Measurements from ENCODE around the gene TMEM94. TPM values are rescaled to one million over a fixed set of nuclear protein-coding genes. Genes with fewer than 3 reads are reported as not detected.
"Not testable (repeated sequence)": the region's sequence is repeated elsewhere in the genome, so short reads cannot be mapped to it uniquely, and the experiment has no call there.

Gene TMEM94
- total RNA-seq, 1 donor from 2014 or later = 56.6 TPM

DNA sequence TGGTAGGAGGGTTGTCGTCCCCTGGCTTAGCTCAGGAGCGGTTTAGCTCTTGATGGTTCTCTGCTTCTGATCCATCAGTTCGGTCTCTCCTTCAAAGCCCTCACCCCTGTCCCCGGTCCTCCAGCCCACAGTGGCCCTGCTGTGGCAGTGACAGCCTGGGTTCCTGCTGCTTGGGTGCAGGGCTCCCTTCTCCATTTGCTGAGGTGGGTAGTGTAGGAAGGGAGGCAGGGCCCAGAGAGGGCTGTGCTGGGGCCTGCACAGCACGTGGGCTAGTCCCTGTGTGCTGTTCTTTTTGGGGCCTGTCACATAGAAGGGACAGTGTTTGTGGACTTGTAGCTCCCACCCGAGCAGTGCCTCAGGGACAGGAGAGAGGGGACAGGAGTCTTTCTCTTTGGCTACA is 18.3 kb downstream of the TMEM94 start:
- no peak for DNase-seq (ENCODE audit: low spot score)
- intact Hi-C loops (cut with DNase I) = no loop called here

DNA sequence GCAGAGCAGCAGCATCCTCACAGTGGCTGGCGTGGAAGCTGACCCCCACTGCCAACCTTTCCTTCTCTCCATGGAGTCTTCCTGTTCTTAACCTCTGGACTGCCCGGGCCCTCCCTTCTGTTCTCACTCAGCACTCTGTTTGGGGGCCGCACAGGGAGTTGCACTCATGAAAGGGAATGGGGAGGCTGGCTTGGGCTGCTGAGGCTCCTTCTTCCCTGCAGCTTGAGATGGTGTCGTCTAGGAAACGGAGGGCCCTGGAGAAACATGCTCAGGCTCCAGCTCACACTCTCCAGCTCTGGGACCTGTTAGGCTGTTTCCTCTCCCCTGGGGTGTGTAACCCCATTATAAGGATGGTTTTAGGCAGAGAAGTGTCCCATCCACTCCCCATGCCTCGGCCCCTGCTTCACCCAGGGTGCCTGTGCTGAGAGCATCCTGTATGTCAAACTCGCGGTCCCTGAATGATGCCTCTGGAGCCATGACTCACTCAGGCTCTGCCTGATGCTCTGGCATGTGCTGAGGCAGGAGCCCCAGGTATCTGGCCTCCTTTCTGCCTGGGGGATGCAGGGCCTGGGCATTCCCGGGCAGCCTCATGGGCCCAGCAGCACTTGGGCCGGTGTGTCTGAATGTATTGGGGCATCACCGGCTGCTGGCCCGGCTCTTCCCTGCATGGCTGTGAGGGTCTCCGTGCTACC is 18.9 kb downstream of the TMEM94 start:
- DNase-seq (ENCODE audit: low spot score) = peak; percentile 68
- intact Hi-C loops (cut with DNase I) = no loop called here

DNA sequence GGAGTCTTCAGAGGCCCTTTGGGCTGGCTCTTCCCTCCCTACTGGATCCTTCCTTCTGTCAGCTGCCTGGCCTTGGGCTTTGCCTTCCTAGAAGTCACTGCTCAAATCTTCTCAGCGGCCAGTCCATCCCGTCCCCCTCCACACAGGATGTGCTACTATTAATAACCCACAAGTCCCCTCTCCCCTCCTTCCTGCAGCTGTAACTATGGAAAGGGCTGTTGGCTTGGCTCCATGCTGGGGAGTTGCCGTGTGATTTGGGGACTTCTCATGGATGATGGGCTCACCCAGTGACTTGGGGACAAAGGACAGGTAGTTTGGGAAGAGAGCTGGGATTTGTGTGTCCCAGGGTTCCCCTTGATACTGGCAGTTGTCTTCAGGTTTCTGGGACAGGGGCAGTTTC is 19.4 kb downstream of the TMEM94 start:
- intact Hi-C loops (cut with DNase I) = no loop called here
- DNase-seq (ENCODE audit: low spot score) = peak; percentile 77

DNA sequence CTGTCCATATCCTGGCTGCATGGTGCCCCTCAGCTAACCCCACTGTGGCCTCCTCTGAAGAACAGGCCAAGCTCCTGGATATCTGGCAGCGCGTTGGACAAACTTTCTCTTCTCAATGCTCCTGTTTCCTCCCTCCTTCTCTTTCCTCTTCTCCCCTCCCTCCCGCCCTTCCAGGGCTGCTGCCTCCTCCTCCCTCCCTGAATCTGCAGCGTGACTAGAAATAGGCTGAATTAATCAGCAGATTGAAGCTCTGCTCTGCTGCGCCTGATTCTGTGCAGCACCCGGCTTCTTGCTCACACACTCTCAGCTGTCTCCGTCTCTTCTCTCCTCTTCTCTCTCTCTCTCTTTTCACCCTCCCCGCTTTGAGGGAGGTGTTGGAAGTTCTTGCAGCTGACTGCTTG is 19.8 kb downstream of the TMEM94 start:
- DNase-seq (ENCODE audit: low spot score) = peak; percentile 81
- intact Hi-C loops (cut with DNase I) = no loop called here

DNA sequence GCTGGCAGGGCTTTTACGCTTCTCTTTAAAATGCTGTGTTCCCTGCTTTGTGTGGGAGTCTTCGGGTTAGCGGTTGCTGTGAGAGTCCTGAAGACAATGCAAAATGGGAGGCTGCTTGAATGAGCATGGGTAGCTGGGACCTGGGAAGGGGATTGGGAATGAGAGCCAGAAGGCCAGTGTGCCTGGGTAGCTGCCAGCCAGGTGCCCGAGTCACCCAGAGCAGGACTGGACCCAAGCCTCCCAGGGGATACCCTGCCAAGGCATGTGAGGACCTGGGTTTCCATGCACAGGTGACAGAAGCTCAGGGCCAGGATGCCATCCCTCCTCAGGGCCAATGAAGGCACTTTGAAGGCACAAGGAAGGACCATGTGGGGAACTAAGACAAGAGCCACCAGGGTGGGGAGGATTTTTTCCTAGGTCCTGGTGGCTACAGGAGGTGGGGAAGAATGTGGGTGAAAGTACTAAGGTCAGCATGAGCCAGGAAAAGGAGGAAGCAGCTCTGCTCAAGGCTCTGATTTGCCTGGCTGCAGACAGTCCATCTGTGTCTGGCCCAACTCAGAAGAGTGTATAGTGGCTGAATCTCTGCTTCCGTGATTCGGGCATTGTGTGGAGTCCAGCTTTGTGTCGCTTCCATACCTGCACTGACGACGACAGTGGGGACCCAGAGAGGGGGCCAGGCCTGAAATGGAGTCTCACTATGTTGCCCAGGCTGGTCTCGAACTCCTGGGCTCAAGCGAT is 20.5 kb downstream of the TMEM94 start:
- DNase-seq (ENCODE audit: low spot score) = peak; percentile 73
- intact Hi-C loops (cut with DNase I) = no loop called here

DNA sequence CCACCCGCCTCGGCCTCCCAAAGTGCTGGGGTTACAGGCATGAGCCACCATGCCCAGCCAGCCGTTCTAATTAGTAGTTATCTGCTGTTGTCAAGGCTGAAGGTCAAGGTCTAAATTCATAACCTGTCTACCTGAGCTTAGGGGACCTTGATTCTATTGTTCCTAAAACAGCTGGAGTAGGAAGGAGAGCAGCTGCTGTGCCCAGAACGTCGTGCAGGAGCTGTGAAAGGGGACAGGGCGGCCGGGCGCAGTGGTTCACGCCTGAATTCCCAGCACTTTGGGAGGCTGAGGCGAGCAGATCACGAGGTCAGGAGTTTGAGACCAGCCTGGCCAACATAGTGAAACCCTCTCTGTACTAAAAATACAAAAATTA is 21.0 kb downstream of the TMEM94 start:
- intact Hi-C loops (cut with DNase I); DNase-seq (ENCODE audit: low spot score): not testable (repeated sequence)

DNA sequence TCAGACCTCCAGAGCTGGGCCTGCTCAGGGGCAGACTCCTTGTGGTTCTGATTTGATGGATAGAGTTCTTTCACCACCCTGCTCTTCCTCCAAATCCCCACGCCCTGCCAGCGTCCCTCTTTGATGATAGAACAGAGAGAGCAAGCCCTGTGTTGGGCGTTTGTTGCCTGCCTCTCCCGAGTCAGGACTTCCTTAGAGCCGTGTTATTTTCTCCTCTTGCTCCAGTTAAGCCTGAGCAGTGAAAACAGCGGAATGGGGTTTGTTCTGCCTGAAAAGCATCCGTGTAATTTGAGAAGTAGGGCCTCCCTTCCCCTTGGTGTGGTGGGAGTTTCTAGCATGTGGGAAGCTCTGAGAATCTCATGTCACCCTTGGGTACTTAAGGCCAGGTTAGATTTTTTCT is 22.1 kb downstream of the TMEM94 start:
- intact Hi-C loops (cut with DNase I) = no loop called here
- DNase-seq (ENCODE audit: low spot score) = no peak

DNA sequence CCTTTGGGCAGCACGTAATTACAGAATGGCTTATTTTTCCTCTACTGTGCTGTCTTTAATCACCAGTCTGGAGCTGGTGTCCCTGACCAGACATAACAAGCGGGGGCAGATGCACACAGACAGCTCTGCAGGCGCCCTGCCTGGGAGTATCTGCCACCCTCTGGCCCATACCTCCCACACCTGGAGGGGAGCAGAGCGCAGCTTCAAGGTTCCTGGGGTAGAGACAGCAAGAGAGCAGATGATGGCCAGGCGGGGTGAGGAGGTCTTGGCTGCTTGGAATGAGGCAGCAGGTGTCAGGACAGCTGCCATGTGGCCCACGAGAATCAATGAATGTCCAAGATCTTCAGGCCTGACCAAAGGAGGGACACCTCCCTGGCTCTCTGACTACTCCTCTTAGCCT is 23.8 kb downstream of the TMEM94 start:
- DNase-seq (ENCODE audit: low spot score) = no peak
- intact Hi-C loops (cut with DNase I) = no loop called here

DNA sequence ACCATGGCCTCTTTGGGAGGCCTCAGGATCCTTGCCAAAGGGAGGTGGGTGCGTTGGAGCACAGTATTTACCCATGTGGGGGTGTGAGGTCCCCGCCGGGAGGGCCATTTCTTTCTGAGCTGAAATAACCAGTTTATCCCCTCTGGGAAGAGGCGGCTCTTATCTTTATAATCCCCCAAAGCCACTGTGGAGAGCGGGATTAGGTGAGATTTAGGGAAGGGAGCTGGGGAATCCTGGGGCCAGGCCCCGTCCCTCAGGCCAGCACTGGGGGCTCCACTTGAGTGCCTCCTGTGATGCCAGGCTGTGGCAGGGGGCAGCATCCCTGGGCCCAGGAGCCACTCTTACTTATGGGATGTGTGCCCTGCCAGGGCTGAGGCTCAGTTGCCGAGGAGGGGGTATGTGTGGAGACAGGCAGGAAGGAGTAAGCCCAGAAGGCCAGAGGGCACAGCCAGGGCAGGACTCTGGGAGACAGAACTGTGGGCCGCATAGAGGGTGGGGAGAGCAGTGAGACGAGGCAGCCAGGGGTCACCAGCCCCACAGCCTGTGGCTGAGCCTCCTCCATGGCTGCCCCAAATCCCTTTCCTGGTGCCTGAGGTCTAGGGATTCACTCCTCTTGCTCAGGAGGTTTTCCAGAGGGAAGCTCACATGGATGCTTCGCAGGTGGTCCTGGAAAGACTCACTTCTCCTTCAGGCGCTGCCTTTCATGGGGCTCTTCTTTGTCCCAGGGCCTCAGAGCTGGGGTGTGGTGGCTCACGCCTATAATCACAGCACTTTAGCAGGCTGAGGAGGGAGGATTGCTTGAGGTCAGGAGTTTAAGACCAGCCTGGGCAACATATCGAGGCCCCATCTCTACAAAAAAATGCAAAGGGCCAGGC is 25.0 kb downstream of the TMEM94 start:
- DNase-seq (ENCODE audit: low spot score) = no peak

DNA sequence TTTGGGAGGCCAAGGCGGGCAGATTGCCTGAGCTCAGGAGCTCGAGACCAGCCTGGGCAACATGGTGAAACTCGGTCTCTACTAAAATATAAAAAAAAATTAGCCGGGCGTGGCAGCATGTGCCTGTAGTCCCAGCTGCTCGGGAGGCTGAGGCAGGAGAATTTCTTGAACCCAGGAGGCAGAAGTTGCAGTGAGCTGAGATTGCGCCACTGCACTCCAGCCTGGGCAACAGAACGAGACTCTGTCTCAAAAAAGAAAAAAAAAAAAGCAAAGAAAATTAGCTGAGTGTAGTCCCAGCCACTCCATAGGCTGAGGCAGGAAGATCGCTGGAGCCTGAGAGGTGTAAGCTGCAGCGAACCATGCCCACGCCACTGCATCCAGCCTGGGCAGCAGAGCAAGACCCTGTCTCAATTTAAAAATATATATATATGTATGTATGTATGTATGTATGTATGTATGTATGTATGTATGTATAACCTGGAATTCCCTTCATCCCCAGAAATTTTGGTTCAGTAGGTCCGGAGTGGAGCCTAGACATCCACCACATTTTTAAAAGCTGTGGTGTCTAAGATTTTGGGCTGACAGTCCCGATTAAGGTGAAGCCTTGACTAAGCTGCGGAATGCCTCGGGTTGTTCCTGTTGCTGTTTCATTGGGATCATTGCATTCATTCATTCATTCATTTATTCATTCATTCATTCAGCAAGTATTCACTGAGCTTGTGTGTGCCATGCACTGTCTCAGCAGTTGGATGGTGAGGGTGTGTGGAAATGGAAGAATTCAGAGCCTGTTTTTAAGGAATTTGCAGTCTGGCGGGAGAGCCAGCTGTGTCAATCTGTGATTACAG is 25.9 kb downstream of the TMEM94 start:
- no peak for DNase-seq (ENCODE audit: low spot score)
- intact Hi-C loops (cut with DNase I) = no loop called here

More for the DNA sequence above, 25.0 kb downstream of the TMEM94 start:
- intact Hi-C loops (cut with DNase I) = no loop called here

DNA sequence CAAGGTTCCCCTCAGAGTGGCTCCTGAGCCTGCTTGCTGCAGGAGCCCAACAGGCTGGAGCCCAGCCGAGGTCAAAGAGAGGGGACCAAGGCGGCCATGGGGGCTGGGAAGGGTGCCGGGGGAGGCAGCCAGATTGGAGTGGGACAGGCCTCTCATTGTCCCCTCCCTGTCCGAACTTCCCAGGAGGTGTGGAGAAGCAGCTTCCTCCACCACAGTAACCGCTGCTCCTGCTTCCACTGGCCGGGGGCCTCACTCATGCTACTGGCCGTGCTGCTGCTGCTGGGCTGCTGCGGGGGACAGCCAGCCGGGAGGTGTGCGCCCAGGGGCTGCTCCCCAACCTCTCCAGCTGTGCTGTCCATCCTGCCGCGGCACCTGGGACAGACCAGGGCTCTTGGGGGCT is 29.3 kb downstream of the TMEM94 start:
- intact Hi-C loops (cut with DNase I) = loop anchor here (5.0 kb wide), 1 partner anchor 58 kb away; no protein-coding TSS in a partner anchor
- no peak for DNase-seq (ENCODE audit: low spot score)

DNA sequence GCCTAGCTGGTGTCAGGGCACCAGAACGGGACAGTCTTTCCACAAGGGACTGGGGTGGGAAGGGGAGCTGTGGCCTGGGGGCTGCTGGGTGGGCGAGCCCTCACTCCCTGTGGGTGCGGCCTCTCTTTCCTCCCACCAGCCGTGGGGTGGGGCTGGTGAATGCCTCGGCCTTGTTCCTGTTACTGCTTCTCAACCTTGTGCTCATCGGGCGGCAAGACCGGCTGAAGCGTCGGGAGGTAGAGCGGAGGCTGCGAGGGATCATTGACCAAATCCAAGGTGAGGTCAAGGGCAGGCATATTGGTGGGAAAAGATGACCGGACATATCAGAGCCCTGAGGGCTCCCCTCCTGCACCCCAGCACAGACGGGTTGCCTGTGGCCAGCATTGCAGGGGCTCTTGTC is 29.7 kb downstream of the TMEM94 start:
- intact Hi-C loops (cut with DNase I) = loop anchor here (5.0 kb wide), 1 partner anchor 59 kb away; no protein-coding TSS in a partner anchor
- DNase-seq (ENCODE audit: low spot score) = no peak

DNA sequence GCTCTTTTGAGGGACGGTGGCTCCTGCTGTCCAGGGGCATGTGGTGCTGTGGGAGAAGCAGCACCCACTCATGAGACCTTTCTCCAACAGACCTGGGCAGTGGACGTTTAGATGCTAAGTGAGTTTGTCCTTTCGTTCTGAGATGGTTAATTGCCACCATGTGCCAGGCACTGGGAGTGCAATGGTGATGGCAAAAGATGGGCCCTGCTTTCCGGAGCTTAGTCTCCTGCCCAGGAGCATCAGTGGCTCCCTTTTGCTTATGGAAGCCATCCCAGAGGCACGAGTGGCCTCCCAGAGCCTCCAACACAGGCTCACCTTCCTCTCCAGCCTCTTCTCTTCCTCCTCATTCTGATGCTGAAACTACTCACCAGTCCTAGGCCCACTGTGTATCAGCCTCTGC is 30.5 kb downstream of the TMEM94 start:
- no peak for DNase-seq (ENCODE audit: low spot score)
- intact Hi-C loops (cut with DNase I) = loop anchor here (5.0 kb wide), 1 partner anchor 60 kb away; no protein-coding TSS in a partner anchor

DNA sequence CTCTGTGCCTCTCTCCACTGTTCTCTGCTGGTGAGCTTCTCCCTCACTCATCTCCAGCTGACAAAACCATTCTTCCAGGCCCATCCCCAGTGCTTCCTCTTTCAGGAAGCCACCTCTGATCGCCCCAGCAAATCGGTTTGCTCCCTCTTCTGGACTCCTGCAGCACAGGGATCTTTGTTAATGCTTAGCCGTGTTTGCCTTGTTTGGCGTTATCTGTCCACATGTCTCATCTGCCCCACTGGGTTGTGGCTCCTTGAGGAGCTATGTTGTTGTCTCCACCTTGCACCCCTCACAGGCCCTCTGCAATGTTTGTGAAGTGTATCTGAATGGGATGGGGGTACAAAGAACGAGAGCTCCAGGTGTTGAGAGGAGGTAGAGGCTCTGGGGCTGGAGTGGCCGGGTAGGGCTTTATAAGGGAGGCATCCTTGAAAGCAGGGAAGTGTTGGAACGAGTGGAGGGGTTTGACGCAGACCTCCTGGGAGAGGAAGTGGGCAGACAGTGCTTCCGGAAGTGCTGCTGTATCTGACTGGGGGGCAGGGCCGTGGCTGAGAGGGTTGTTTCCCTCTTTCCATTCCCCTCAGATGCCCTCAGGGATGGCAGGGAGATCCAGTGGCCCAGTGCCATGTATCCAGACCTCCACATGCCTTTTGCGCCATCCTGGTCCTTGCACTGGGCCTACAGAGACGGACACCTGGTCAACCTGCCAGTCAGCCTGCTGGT is 31.1 kb downstream of the TMEM94 start:
- no peak for DNase-seq (ENCODE audit: low spot score)
- intact Hi-C loops (cut with DNase I) = loop anchor here (5.0 kb wide), 1 partner anchor 60 kb away; no protein-coding TSS in a partner anchor

DNA sequence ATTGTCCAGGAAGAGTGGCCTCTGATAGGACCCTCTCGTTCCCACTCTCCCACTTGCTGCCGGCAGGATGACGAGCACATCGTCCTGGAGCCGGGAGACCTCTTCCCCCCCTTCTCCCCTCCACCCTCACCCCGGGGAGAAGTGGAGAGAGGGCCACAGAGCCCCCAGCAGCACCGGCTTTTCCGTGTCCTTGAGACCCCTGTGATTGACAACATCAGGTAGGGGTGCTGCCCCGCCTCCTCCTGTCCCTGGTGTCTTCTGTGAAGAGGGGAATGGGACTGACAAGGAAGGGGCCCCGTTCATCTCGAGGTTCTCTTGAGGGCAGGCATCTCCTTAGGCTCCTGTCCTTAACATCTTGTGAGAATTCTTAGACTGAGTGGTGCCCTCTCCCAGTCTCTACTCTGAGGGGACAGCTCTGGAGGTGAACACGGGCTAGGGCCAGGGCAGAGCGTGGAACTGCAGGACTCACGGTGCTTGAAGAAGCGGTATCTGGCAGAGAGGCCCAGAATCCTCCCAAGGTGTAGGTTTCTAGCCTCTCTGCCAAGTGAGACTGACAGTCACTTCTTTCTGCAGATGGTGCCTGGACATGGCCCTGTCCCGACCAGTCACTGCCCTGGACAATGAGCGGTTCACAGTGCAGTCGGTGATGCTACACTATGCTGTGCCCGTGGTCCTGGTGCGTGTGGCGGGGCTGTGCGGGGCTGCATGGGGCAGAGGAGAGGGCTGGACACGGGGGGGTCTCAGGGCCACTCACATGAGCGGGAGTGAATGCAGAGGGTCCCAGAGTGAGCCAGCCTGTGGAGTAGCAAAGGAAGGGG is 32.5 kb downstream of the TMEM94 start:
- DNase-seq (ENCODE audit: low spot score) = no peak
- intact Hi-C loops (cut with DNase I) = loop anchor here (5.0 kb wide), 1 partner anchor 62 kb away; no protein-coding TSS in a partner anchor

DNA sequence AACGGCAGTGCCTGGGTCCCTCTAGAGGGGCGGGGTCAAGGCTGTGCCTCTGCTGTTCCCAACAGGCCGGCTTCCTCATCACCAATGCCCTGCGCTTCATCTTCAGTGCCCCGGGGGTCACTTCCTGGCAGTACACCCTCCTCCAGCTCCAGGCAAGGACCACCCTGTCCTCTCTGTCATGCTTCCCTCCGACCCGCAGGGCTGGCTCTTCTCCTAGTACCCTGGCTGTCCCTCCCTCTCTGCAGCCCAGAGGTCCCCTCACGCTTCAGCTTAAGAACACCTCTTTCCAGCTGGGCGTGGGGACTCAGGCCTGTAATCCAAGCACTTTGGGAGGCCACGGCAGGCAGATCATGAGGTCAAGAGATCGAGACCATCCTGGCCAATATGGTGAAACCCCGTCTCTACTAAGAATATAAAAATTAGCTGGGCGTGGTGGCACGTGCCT is 33.1 kb downstream of the TMEM94 start:
- intact Hi-C loops (cut with DNase I) = loop anchor here (5.0 kb wide), 1 partner anchor 62 kb away; no protein-coding TSS in a partner anchor

DNA sequence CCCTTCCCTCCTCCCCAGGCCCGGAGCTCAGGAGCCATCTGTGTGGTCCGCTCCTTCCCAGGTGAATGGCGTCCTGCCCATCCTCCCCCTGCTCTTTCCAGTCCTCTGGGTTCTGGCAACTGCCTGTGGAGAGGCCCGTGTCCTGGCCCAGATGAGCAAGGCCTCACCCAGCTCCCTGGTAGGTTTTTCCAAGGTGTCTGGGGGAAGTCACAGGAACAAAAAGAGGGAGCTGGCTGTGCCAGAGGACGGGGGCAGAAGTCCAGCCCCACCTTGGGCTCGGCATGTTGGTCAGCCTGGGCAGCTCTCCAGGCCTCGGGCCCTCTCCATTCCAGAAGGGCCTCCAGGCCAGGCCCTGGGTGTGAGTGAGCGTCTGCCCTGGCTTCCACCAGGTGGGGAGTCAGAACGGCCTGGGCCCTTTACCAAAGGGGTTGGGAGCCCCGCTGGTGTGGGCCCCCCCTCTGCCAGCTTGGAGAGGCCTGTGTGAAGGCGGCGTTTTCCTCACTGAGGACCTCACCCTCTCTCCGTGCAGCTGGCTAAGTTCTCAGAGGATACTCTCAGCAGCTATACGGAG is 33.8 kb downstream of the TMEM94 start:
- DNase-seq (ENCODE audit: low spot score) = no peak
- intact Hi-C loops (cut with DNase I) = no loop called here

More for the DNA sequence above, 33.1 kb downstream of the TMEM94 start:
- no peak for DNase-seq (ENCODE audit: low spot score)

Data from cardiac septum (tissue), 1 donor.